8988T (cell line): ENCODE data around the gene ADIG.
"Not testable (repeated sequence)": the region's sequence is repeated elsewhere in the genome, so short reads cannot be mapped to it uniquely, and the experiment has no call there.

Experiments
- DNase-seq: peaks from one replicate; pipeline ENCODE4 v3.0.0; 2011

ADIG gene

GRCh38 chr20:38579219-38579910 lies 1.6 kb upstream of the ADIG start:
- DNase-seq: no peak

GRCh38 chr20:38579921-38580320 lies 1.1 kb upstream of the ADIG start:
- DNase-seq: no peak

- no peak for DNase-seq
Measured at GRCh38 chr20:38581830-38582358, 897 bp downstream of the ADIG start.

- no peak for DNase-seq
Measured at GRCh38 chr20:38583306-38583705, 2.3 kb downstream of the ADIG start.

DNA sequence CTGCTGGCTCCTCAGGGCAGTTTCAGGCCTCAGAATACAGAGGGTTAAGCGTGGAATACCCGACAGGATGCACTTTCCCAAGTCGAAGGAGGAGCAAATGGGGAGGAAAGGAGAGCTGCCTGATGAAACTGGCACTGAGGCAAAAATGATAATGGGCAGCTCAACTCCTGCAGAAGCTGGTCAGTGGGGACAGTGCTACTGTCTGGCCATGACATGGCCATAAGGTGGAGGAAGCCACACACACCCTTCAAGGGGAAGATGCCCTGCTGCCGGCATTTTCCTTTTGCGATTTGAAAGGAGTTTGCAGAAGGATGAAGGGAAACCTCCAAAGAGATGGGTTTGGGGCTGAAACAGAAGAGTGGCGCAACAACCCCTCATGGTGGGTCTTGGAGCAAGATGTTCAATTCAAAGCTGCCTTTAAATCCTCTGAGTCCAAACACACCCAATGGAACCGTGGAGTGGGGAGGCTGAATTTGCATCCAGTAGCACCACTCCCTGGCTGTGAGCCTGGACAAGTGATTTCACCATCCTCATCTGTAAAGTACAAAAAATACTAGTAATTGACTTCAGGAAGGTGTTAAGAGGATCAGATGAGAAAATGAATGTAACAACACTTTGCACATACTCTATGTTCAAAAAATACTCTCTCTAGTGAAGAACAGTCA lies 3.2 kb downstream of the ADIG start:
- DNase-seq: no peak

DNA sequence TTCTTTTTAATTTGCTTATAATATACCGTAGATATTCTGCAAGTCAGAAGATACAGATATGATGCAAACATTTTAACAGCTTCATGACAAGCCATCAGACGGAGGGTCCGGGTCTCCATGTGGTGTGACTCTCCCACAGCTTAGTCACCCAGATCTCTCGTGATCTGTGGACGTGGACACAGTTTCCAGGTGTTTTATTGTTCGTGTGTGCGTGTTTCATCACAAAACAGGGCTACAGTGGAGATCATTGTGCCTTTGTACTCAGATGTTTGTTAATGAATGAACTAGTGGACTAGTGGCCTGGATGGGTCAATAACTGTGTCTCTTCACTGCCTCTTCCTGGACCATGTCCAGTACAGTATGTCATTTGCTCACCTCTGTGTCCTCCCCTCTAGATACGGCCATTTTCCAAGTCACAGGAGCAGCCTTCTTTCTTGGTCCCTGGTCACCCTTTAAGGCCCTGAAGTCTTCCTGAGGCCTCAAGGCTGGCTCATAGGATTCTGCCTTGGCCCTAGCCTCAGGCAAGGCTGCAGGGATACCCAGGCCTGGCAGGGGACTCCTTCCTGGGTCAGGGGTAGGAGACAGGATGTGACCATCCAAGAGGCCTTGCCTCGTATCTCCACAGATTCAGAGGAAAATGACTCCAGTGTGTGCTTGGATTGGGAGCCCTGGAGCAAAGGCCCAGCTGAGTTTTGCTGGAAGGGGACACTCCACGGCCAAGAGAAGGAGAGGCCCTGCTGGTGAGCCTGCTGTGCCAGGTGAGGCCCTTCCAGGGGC lies 4.6 kb downstream of the ADIG start:
- no peak for DNase-seq

GRCh38 chr20:38586181-38586525 lies 5.2 kb downstream of the ADIG start:
- DNase-seq: no peak

- DNase-seq: no peak
Measured at GRCh38 chr20:38588303-38588702, 7.3 kb downstream of the ADIG start.

DNA sequence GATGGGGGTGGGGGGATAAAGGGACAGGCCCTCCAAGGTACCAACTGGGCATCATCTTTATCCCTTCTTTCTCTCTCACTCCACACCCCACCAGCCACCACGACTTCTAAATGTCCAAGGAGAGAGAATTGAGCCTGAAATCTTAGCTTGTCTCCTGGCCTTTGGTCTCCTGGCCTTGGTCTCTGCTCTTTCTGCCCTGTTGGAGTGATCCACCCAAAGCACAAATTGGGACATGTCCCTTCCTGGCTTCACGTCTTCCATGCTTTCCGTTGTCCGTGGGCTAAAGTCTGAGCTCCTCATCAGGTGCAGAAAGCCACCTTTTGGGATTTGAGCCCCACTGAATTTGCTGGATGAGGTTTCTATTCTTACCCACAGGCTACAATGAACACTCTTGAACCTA lies 8.4 kb downstream of the ADIG start:
- DNase-seq: no peak

DNA sequence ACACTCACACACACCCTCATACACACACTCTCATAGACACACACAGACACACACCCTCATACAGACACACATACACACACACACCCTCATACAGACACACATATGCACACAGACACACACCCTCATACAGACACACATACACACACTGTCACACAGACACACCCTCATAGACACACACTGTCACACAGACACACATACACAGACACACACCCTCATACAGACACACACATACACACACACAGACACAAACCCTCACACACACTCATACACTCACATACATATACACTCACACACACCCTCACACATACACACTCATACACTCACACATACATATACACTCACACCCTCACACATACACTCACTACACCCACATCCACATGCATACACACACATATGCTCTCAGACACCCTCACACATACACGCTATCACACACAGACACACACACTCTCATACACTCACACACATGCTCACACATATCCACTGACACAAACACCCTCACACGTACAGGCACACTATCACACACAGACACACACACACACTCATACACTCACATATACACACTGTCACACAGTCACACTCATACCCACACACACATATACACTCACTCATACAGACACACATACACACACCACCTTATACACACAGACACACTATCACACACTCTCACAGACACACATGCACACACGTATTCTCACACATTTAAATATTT lies 9.1 kb downstream of the ADIG start:
- no peak for DNase-seq

DNA sequence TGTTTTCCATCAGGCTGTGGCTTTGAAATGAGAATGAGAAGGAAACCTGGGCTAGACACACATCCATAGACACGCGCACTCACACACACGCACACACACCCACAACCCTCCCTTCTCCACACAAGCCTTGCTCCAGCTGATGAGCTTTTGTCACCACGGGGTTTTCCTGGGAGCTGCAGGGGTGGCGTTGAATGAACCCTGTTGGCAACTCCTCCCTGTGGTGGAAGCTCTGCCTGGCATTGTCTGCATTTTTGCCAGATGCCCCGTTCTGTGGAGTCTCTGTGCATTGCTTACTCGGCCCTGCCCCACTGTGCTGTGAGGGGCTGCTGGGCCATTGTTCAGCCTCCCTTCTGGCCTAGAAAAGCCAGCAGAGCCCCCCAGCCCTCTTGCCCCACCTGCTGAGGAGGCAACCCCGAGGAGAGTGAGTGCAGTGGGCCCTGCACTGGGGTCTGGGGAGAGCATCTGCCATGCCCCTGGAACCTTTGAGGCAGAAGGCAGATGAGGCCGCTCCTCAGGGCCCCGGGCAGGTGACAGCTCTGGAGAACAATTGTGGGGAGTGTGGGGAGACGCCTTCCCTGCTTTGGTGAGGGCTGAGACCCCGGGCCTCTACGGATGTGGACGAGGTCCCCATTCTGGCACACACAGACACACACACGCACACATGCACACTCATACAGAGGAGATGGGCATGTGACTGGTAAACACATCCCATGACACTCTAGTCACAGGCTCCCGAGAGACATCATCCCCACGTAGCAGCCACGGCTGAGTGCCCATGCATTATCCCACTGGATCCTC lies 9.9 kb downstream of the ADIG start:
- DNase-seq: no peak

DNA sequence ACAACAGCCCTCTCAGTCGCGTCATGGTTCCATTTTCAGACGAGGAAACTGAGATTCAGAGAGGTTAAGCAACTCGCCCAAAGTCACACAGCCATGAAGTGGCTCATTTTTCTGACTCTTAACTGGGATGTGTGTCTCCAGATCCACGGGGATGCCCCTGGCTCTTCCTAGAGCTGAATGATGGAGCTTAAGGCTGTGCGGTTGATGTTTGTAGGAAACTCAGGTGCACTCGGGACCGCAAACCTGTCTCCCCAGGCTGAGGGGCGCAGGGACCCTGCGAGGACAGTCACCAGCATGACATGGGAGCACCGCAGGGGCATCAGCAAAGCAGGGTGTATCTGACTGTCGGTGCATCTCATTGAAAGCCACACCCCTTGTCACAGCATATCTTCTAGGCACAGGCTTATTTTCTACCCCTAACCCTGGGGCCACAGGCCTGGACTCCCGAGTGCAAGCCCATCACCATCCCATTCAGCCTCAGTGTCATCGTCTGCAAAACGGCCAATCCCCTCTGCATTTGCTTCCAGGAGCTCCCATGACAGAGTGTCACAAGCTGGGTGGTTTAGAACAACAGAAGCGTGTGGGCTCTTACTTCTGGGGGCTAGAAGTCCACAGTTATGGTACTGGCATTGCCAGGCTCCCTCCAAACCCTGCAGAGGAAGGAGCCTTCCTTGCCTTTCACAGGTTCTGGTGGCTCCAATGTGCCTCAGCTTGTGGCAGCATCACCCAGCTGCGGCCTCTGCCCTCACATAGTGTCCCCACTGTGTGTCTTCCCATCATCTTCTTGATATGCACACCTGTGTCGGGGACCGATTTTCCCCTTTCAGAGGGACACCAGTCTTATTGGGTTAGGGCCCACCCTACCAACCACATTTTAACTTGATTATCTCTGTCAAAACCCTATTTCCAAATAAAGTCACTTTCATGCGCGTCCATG lies 10.7 kb downstream of the ADIG start:
- no peak for DNase-seq

GRCh38 chr20:38592411-38592790 lies 11.4 kb downstream of the ADIG start:
- not testable (repeated sequence) for DNase-seq

GRCh38 chr20:38594281-38594680 lies 13.3 kb downstream of the ADIG start:
- DNase-seq: not testable (repeated sequence)

GRCh38 chr20:38595886-38596285 lies 14.9 kb downstream of the ADIG start:
- DNase-seq: not testable (repeated sequence)

DNA sequence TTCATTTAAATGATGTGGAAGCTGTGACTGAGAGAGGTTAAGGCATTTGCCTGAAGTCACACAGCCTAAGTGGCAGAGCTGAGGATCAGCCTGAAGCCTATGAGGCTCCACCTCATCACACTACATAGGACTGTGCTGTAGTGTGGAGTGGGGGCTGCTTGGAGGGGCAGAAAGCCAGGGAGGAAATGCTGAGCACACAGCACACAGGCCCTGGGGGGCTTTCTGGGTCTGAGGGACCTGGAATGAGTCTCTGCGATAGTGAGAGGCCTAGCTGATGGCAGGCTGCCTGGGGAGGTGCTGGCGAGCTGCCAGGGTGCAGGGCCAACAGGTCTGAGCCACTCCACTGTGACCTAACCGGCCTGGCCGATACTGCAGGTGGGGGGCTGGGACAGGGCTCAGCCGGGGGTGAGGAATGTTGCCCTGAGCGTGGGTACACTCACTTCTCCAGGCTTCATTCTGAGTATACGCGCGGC lies 18.4 kb downstream of the ADIG start:
- DNase-seq: no peak

DNA sequence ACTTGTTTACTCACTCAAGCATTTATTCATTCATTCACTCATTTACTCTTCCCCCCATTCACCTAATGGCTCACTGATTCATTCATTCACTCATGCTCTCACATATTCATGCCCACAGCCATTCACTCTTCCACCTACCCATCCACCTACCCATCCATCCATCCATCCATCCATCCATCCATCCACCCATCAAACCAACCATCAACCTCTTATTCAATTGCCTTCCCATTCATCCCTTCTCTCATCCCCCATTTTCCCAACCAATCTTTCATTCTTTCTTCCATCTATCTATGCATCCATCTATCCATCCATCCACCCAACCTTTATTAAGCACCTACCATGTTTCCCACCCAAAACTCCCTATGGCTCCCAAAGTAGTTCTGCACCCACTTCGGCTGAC lies 19.1 kb downstream of the ADIG start:
- no peak for DNase-seq

DNA sequence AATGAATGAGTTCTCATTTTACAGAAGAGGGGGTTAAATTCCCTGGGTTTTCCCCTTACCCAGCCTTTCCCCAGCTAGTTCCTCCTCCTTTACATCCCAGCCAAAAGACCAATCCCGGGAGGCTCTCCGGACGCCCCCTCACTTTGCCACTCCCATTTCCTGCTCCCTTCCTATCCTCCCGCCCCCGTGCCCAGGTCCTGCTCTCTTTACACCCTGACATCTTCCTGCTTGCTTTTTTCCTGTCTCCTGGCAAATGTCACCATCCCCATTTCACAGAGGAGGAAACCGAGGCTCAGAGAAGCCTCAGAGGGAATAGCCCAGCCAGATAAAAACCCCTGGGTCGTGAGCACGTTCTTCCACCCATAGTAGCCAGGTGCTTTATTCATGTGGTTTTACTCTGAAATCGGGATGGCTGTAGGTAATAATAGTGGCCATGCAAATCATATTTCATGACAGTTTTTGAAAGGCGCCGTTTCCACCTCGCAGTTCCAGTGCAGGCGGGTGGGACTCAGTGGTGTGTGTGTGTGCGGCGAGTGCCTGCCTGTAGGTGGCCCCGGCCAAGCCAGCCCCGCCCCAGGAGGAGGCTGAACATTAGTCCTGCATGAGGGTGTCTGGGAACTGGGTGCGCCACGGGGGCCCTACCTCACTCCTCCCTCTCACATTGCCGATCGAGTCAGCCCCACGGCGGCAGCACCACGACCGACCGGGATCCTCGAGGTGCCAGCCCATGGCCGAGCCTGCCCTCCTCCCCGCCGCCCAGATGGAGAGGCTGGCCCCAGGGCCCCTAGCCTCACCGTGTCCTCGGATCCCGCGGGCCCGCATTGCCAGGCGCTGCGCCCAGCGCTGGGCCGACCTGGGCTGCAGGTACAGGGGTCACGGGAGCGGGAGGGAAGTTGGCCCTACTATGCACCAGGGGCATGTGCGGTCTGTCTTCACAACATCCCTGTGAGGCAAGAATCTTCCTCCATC lies 20.5 kb downstream of the ADIG start, which contains the start of gene ARHGAP40:
Gene ARHGAP40 (plus strand): TSS at position 594 of the 969 bp plus-strand sequence.
- peak; percentile 73 for DNase-seq

- DNase-seq: no peak
Measured at GRCh38 chr20:38602185-38602581, 21.2 kb downstream of the ADIG start.

DNA sequence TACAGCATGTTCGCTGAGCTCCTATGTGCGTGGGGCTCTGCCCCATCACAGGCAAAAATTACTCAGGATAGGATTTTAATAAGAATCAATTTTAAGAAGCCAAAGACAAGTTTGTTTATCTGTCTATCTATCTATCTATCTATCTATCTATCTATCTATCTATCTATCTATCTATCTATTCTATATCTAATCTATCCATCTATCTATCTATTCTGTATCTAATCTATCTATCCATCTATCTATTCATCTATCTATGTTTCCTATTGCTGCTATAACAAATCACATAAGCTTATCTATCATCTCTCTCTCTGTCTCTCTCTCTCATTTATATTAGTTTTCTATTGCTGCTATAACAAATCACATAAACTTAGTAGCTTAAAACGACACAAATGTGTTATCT lies 22.3 kb downstream of the ADIG start:
- DNase-seq: no peak
